HEK293T (cell line): Measurements from ENCODE around the gene ABHD17C.

Source experiments
- CTCF ChIA-PET: fragments of 350-600 bp; formaldehyde crosslinking; extraction: SDS; loops from one replicate; lab custom pipeline; 2021; ENCODE audit warnings: antibody characterized with exemption, inconsistent platforms; lab: Yijun Ruan, JAX
- POLR2A ChIA-PET: fragments of 350-600 bp; formaldehyde crosslinking; extraction: SDS; loops from one replicate; lab custom pipeline; 2020; ENCODE audit warnings: antibody characterized with exemption, inconsistent platforms; lab: Yijun Ruan, JAX
- DNase-seq: peaks from one replicate; pipeline ENCODE4 v3.0.0; 2012; ENCODE audit warnings: mixed read lengths; ENCODE audit errors: extremely low spot score
- ARNT ChIP-seq: fragments of 450-650 bp; IDR thresholded peaks from 2 replicates; pipeline ENCODE4 v1.6.1; 2017; ENCODE audit warnings: mild to moderate bottlenecking
- BHLHE40 ChIP-seq: fragments of 450-650 bp; IDR thresholded peaks from 2 replicates; pipeline ENCODE4 v1.6.1; 2016; ENCODE audit warnings: mild to moderate bottlenecking, moderate library complexity, borderline replicate concordance
- CTBP1 ChIP-seq: fragments of 450-650 bp; IDR thresholded peaks from 2 replicates; pipeline ENCODE4 v1.6.1; 2016; ENCODE audit warnings: borderline replicate concordance
- ELF4 ChIP-seq: fragments of 450-650 bp; IDR thresholded peaks from 2 replicates; pipeline ENCODE4 v1.6.1; 2017; ENCODE audit warnings: antibody characterized with exemption
- FOXA1 ChIP-seq: fragments of 450-650 bp; IDR thresholded peaks from 2 replicates; pipeline ENCODE4 v1.6.1; 2016; ENCODE audit warnings: mild to moderate bottlenecking
- FOXK2 ChIP-seq: fragments of 450-650 bp; IDR thresholded peaks from 2 replicates; pipeline ENCODE4 v1.6.1; 2016; ENCODE audit warnings: mild to moderate bottlenecking
- FOXM1 ChIP-seq: fragments of 450-650 bp; IDR thresholded peaks from 2 replicates; pipeline ENCODE4 v1.6.1; 2017; ENCODE audit warnings: mild to moderate bottlenecking, borderline replicate concordance
- HDGF ChIP-seq: fragments of 450-650 bp; IDR thresholded peaks from 2 replicates; pipeline ENCODE4 v1.6.1; 2017; ENCODE audit warnings: antibody characterized with exemption, borderline replicate concordance
- L3MBTL2 ChIP-seq: fragments of 450-650 bp; conservative IDR thresholded peaks from 2 replicates; pipeline ENCODE4 v1.6.1; 2016; ENCODE audit warnings: mild to moderate bottlenecking
- LEF1 ChIP-seq: fragments of 450-650 bp; IDR thresholded peaks from 2 replicates; pipeline ENCODE4 v1.6.1; 2017; ENCODE audit warnings: mild to moderate bottlenecking, borderline replicate concordance
- NFRKB ChIP-seq: fragments of 450-650 bp; IDR thresholded peaks from 2 replicates; pipeline ENCODE4 v1.6.1; 2016; ENCODE audit warnings: mild to moderate bottlenecking, moderate library complexity
- PKNOX1 ChIP-seq: fragments of 450-650 bp; IDR thresholded peaks from 2 replicates; pipeline ENCODE4 v1.6.1; 2016
- SP1 ChIP-seq: fragments of 450-650 bp; IDR thresholded peaks from 2 replicates; pipeline ENCODE4 v1.6.1; 2017
- SUZ12 ChIP-seq: fragments of 450-650 bp; IDR thresholded peaks from 2 replicates; pipeline ENCODE4 v1.6.1; 2016; ENCODE audit warnings: mild to moderate bottlenecking
- TARDBP ChIP-seq: fragments of 450-650 bp; IDR thresholded peaks from 2 replicates; pipeline ENCODE4 v1.6.1; 2016
- ZNF384 ChIP-seq: fragments of 450-650 bp; IDR thresholded peaks from 2 replicates; pipeline ENCODE4 v1.6.1; 2016

ABHD17C gene

DNA sequence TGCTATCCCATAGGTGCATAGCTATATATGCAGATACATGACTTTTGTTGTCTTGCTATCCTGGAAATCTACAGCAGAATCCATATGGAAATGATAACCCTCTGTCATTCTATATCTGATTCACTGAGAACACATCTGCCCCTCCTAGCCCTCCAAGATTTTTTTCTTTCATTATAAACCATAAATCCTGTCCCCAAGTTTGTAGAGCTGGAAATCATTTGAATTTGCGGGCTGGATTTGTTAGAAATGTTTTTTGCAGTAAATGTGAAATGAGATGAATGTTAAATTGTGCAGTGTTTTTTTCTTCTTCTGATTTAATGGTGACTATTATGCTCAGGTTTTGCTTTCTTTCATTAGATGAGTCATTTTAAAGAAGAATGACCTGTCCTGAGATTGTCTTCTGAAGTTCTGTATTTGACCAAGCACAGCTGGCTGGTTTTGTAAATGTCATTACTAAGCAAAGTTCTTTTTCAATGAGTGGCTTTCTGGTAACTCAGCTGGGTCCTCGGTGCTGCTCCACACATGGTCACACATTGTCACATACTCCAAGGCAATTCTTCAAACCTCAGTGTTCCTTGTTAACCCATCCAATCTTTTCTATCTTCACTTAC, 25.3 kb upstream of the ABHD17C start:
- ChIA-PET CTCF (interaction anchor here (1.5 kb wide), 1 partner anchor 9 kb away, joined by 5 read pairs; no protein-coding TSS in a partner anchor), POLR2A (no interaction called here)
- TF ChIP-seq SP1 = no peak
- TF ChIP-seq FOXM1 = no peak
- TF ChIP-seq LEF1 = no peak
- no peak for TF ChIP-seq FOXK2
- no peak for TF ChIP-seq BHLHE40
- no peak for TF ChIP-seq FOXA1
- TF ChIP-seq ELF4 = no peak
- no peak for TF ChIP-seq NFRKB
- TF ChIP-seq CTBP1 = no peak
- no peak for TF ChIP-seq HDGF
- no peak for TF ChIP-seq ARNT
- no peak for TF ChIP-seq TARDBP
- TF ChIP-seq PKNOX1 = no peak
- no peak for TF ChIP-seq L3MBTL2
- no peak for TF ChIP-seq ZNF384
- TF ChIP-seq SUZ12 = no peak
- DNase-seq = no peak

DNA sequence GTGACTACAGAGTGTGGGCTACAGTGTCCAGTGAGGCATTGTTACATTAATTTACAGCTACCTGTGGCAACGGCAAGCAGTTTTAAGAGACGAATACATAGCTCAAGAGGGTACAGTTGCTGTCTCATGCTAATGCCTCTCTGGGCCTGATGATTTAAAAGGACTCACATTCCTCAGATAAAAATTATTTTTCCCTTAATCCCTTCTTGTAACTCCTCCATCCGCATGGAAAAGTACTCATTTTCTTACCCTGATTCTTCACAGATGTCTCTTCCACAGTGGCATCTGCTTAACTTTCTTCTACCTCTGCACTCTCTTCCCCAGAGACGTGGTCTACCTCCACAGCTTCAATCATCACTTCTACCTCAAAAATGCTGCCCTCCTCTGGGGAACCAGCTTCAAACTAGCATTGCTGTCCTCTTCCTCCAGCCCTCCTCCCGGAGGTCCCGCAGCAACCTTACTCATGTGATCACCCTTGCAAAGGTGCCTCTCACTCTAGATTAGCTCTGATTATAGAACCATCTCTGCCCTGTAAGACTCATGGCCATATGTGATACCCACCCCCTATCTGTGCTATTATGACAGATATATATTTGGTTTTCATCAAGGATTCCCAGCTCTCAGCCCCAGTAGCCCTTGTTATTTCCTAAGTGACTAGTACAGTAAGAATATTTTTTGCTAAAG, 21.4 kb upstream of the ABHD17C start:
- DNase-seq = no peak
- TF ChIP-seq ZNF384 = no peak
- TF ChIP-seq CTBP1 = no peak
- no peak for TF ChIP-seq SP1
- TF ChIP-seq FOXM1 = no peak
- no peak for TF ChIP-seq NFRKB
- TF ChIP-seq FOXA1 = no peak
- TF ChIP-seq ELF4 = no peak
- no peak for TF ChIP-seq PKNOX1
- TF ChIP-seq FOXK2 = no peak
- no peak for TF ChIP-seq BHLHE40
- no peak for TF ChIP-seq HDGF
- no peak for TF ChIP-seq ARNT
- no peak for TF ChIP-seq LEF1
- no peak for TF ChIP-seq TARDBP
- no peak for TF ChIP-seq SUZ12
- no peak for TF ChIP-seq L3MBTL2
- CTCF ChIA-PET = interaction anchor here (0.5 to 1.1 kb wide), 2 partner anchors 102 to 1020 kb away, joined by 3 to 4 read pairs; no protein-coding TSS in a partner anchor
- POLR2A ChIA-PET = interaction anchor here (1.2 kb wide), 1 partner anchor 21 kb away, joined by 3 read pairs; the partner anchor contains the start of gene ABHD17C

- ChIA-PET CTCF (interaction anchor here (0.5 kb wide), 1 partner anchor 1020 kb away, joined by 3 read pairs; no protein-coding TSS in a partner anchor), POLR2A (interaction anchor here (1.2 kb wide), 1 partner anchor 20 kb away, joined by 3 read pairs; the partner anchor contains the start of gene ABHD17C)
- no peak for TF ChIP-seq L3MBTL2
- no peak for TF ChIP-seq SUZ12
- no peak for TF ChIP-seq NFRKB
- no peak for TF ChIP-seq ZNF384
- TF ChIP-seq BHLHE40 = no peak
- no peak for TF ChIP-seq FOXA1
- no peak for TF ChIP-seq FOXM1
- TF ChIP-seq CTBP1 = no peak
- no peak for TF ChIP-seq HDGF
- no peak for TF ChIP-seq ARNT
- no peak for TF ChIP-seq TARDBP
- no peak for TF ChIP-seq ELF4
- no peak for DNase-seq
Measured at GRCh38 chr15:80674245-80674614, 20.9 kb upstream of the ABHD17C start.

DNA sequence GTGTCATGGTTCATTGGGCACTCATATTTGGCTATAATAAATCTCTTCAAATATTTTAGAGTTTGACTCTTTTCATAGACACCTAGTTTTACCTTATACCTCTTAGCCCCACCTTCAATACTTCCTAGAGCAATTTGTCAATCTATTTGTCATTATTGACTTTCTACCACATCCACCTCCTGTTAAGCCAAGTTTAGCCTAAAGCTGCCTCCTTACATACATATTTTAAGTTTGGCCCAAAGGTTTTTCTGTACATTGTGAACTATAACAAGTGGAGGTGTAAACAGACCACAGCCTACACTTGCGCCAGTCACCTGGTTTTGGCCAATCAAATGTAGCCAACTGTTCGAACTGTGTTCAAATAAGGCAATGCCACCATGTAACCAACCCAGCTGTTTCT, 18.1 kb upstream of the ABHD17C start:
- ChIA-PET POLR2A (no interaction called here), CTCF (interaction anchor here (0.7 kb wide), 1 partner anchor 23 kb away, joined by 7 read pairs; no protein-coding TSS in a partner anchor)
- DNase-seq = no peak
- TF ChIP-seq ELF4 = no peak
- TF ChIP-seq TARDBP = no peak
- no peak for TF ChIP-seq ZNF384
- TF ChIP-seq ARNT = no peak
- no peak for TF ChIP-seq BHLHE40
- no peak for TF ChIP-seq CTBP1
- no peak for TF ChIP-seq FOXK2
- TF ChIP-seq HDGF = no peak
- no peak for TF ChIP-seq LEF1
- no peak for TF ChIP-seq PKNOX1
- TF ChIP-seq L3MBTL2 = no peak
- TF ChIP-seq FOXA1 = no peak
- TF ChIP-seq FOXM1 = no peak
- no peak for TF ChIP-seq SP1
- no peak for TF ChIP-seq NFRKB
- TF ChIP-seq SUZ12 = no peak

- TF ChIP-seq BHLHE40 (no peak), TARDBP (no peak), L3MBTL2 (no peak), ELF4 (no peak)
- ChIA-PET CTCF (no interaction called here), POLR2A (no interaction called here)
- DNase-seq = no peak
Measured at GRCh38 chr15:80679167-80679803, 15.8 kb upstream of the ABHD17C start.
